Pancreas (tissue), 10 donors: ENCODE results near the gene RMND5A. TPM values are rescaled to one million over a fixed set of nuclear protein-coding genes. Genes with fewer than 3 reads are reported as not detected.

Experiments used
- ATAC-seq, 4 donors: fragments of 200-7000 bp; cut with Tn5 transposase; one replicate each; pipeline versions ENCODE4 v1.8.0 to v1.9.1; 2020; ENCODE audit warnings: mild to moderate bottlenecking in 4 of 4, moderate library complexity in 4 of 4
- DNase-seq, 6 donors: peaks; one replicate each; pipeline ENCODE4 v3.0.0-alpha.2; 2020
- FAIRE-seq: peaks from 2 replicates; lab custom pipeline; 2012; peaks lifted over from hg19 to GRCh38; lab: Jason Lieb, UNC
- H3K27ac ChIP-seq, 4 donors: fragments of 200-600 bp; sonication (generic); 1 replicate in 3 of 4; 2 replicates in 1 of 4; pipeline versions ENCODE4 v1.5.0 to v1.8.0; 2020
- H3K27me3 ChIP-seq, 4 donors: fragments of 200-600 bp; one replicate each; pipeline ENCODE4 v1.8.0; 2021
- H3K36me3 ChIP-seq, 3 donors: fragments of 200-600 bp; sonication (generic) in 1 of 3; one replicate each; pipeline versions ENCODE4 v1.5.0 to v1.8.0; 2020 to 2021
- H3K4me1 ChIP-seq, 3 donors: fragments of 200-600 bp; one replicate each; pipeline ENCODE4 v1.8.0; 2021
- H3K4me3 ChIP-seq, 4 donors: fragments of 200-600 bp; sonication (generic) in 2 of 4; one replicate each; pipeline versions ENCODE4 v1.5.0 to v1.8.0; 2020 to 2021
- H3K9me3 ChIP-seq, 4 donors: fragments of 200-600 bp; one replicate each; pipeline ENCODE4 v1.8.0; 2021
- CTCF ChIP-seq, 4 donors: fragments of 200-600 bp; sonication (generic) in 3 of 4; IDR thresholded peaks; one replicate each; pipeline versions ENCODE4 v1.5.0 to v1.8.0; 2021; ENCODE audit warnings: antibody characterized with exemption in 4 of 4
- WGBS, 2 donors: extraction: QIAGEN DNeasy Blood & Tissue Kit; methylation state at CpG; one replicate each; pipeline ENCODE4 v1.1.7; 2013; 5-methylcytosine and 5-hydroxymethylcytosine counted together
- intact Hi-C, 3 donors: fragments of 100-400 bp; cut with DNase I; formaldehyde crosslinking; loops; one replicate each; pipeline versions ENCODE4 v1.11.1 to v1.14.2; 2022
- polyA plus RNA-seq, 2 donors: library from polyadenylated mRNA; stranded (reverse); fragments of 200-250 nt; gene quantifications; one replicate each; pipeline ENCODE4 v1.2.3, GENCODE V29; 2013
- total RNA-seq, 6 donors: library from RNA; stranded (reverse); fragmentation: NEBNext Ultra II Directional in 4 of 6; extraction: Animal tissue kit (Norgen Biotek cat#: 25700) in 4 of 6; gene quantifications; one replicate each; pipeline versions ENCODE4 v1.2.1 to v1.2.4, GENCODE V29; 2021 to 2023
- donor health status: healthy with polysubstance abuse.
- donor health status: DM: no; HTN: no; CAD: no; lungs with moderate emphysema.
- donor health status: DM: no; HTN: no; CAD: no.
- donor health status: control.
- donor health status: control.
- donor health status: Bipolar disorder and iron deficiency.
- donor health status: DM: yes; HTN: yes; CAD: no.
- donor health status: DM: no; HTN: no; CAD: no.
- donor health status: DM: no; HTN: no; CAD: no.
- donor health status: DM: yes; HTN: yes; CAD: no.

RMND5A gene
- total and polyA plus RNA-seq, 8 donors = 5.1 to 19.4 (median 13.1) TPM

GRCh38 chr2:86826951-86827350, 106.9 kb downstream of the RMND5A start:
- Histone ChIP-seq H3K27me3 (no peaks in the 10 kb centered on the region), H3K4me3 (no peak overlapping the region), H3K9me3 (no peaks in the 10 kb centered on the region), H3K4me1 (no peaks in the 10 kb centered on the region), H3K36me3 (no peaks in the 10 kb centered on the region), H3K27ac (no peak overlapping the region)
- intact Hi-C loops = no loop called here
- WGBS, 2 donors = 78 to 89% methylated on average over 4 of the region's 4 CpGs
- ATAC-seq = no peak
- FAIRE-seq = no peak
- no peak for DNase-seq
- no peak for TF ChIP-seq CTCF (IDR thresholded peaks at IDR 0.05)

Other genes starting within 250 kb of the RMND5A start
- gene CHMP3, start 156.8 kb upstream of the RMND5A start, total RNA-seq = 10 to 100 TPM; 62.0 to 87.6 (median 80.9) TPM
- 10 to 100 TPM; 25.7 to 48.7 TPM for gene CHMP3, start 156.8 kb upstream of the RMND5A start, polyA plus RNA-seq
- 10 to 100 TPM; 17.4 to 28.4 (median 21.8) TPM for gene RNF103, start 96.4 kb upstream of the RMND5A start, total RNA-seq
- 10 to 100 TPM; 18.4 to 23.9 TPM for gene RNF103, start 96.4 kb upstream of the RMND5A start, polyA plus RNA-seq
- gene CD8A, start 70.6 kb downstream of the RMND5A start, total RNA-seq = 1 to 10 TPM in 4 of 6 donors, under 1 TPM in 2; 0.39 to 2.0 (median 1.1) TPM
- 1 to 10 TPM; 1.2 to 1.4 TPM for gene CD8A, start 70.6 kb downstream of the RMND5A start, polyA plus RNA-seq
- under 1 TPM in 5 of 6 donors, not detected in 1; 0.23 to 0.92 (median 0.67) TPM for gene CD8B, start 141.6 kb downstream of the RMND5A start, total RNA-seq
- gene CD8B, start 141.6 kb downstream of the RMND5A start, polyA plus RNA-seq = under 1 TPM; 0.46 to 0.77 TPM
- 1 to 10 TPM in 1 of 6 donors, under 1 TPM in 3, not detected in 2; 0.22 to 3.7 (median 0.52) TPM for gene RGPD1, start 221.8 kb downstream of the RMND5A start, total RNA-seq
- gene RGPD1, start 221.8 kb downstream of the RMND5A start, polyA plus RNA-seq = 1 to 10 TPM in 1 of 2 donors, under 1 TPM in 1; 0.53 to 6.4 TPM